Neuron (in vitro differentiated cells): ENCODE data around the gene SDK1.
"Not testable (repeated sequence)": the region's sequence is repeated elsewhere in the genome, so short reads cannot be mapped to it uniquely, and the experiment has no call there.

ENCODE experiments used
- H2AFZ ChIP-seq: one replicate; pipeline ENCODE4 v1.6.1; 2013; ENCODE audit warnings: low read depth, mild to moderate bottlenecking, inconsistent platforms, low read length, moderate library complexity
- H3K27me3 ChIP-seq: one replicate; pipeline ENCODE4 v1.6.1; 2013; ENCODE audit warnings: low read length; ENCODE audit not compliant: insufficient read depth
- H3K36me3 ChIP-seq: one replicate; pipeline ENCODE4 v1.6.1; 2013; ENCODE audit warnings: low read length; ENCODE audit not compliant: insufficient read depth
- H3K4me1 ChIP-seq: one replicate; pipeline ENCODE4 v1.6.1; 2013; ENCODE audit warnings: low read length; ENCODE audit not compliant: insufficient read depth
- H3K4me3 ChIP-seq: 2 replicates; pipeline ENCODE4 v1.5.1; 2013; ENCODE audit warnings: mild to moderate bottlenecking, low read length, moderate library complexity
- H3K9me3 ChIP-seq: one replicate; pipeline ENCODE4 v1.6.1; 2013; ENCODE audit warnings: low read length

The SDK1 gene

DNA sequence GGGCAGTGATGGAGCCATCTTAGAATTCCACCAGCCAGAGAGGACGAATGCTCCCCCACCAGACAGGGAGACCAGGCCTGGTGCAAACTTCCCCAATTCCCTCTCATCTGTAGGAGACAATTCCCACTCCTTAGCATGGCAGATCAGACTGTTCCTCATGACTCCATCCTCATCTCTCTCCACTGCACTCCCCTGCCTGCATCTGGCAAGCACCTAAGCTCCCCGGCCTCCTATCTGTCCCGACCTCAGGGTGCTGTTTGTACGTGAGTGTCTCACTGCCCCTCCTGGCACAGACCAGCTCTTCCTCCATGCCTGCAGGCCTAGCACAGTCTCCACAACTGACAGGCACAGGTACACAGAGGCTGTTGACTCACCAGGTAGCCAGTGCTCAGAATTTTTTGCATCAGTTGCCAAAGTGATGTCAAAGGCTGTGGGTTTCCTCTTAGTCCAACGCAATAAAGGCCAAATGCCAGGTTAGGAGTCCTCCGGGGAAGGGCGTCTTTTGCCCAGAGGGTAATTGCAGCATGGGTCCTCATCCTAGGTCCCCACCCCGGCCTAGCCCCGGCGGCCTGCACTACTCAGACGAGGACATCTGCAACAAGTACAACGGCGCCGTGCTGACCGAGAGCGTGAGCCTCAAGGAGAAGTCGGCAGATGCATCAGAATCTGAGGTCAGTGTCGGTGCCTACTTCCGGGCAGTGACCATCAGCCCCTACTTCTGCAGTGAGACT lies 944.2 kb downstream of the SDK1 start:
- Histone ChIP-seq H3K27me3 (no peaks in the 10 kb centered on the region), H2AFZ (no peak overlapping the region), H3K4me3 (no peak overlapping the region), H3K36me3 (peaks cover 19% of the 10 kb centered on the region), H3K4me1 (no peaks in the 10 kb centered on the region), H3K9me3 (peaks cover 7% of the 10 kb centered on the region)

DNA sequence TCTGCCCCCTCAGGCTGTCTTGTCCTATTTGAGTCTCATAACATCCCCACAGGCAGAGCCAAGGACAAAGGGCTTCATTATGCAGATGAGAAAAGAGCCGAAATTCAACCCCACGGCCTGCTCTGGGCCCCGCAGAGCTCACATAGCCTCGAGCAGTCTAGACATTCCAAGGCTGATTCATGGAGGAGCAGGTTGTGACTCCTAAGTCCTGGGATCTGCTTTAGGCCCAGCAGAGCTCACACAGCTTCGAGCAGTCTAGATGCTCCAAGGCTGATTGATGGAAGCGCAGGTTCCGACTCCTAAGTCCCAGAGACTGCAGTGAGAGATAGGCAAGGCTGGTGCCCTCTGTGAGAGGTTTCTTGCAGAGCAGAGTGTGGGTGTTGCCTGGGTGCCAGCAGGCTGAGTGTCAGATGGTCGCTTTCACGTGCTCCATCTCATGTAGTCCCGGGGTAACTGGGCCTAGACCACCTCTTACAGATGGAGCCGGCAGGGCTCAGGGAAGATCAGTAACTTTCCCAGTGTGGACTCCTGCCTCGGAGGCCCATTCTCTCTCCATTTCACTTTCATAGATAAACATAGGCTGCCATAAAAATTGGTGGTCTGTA lies 944.9 kb downstream of the SDK1 start:
- H3K9me3 ChIP-seq = peaks cover 7% of the 10 kb centered on the region
- peaks cover 19% of the 10 kb centered on the region for H3K36me3 ChIP-seq
- H2AFZ ChIP-seq = no peak overlapping the region
- H3K4me3 ChIP-seq = no peak overlapping the region
- H3K4me1 ChIP-seq = no peaks in the 10 kb centered on the region
- no peaks in the 10 kb centered on the region for H3K27me3 ChIP-seq

DNA sequence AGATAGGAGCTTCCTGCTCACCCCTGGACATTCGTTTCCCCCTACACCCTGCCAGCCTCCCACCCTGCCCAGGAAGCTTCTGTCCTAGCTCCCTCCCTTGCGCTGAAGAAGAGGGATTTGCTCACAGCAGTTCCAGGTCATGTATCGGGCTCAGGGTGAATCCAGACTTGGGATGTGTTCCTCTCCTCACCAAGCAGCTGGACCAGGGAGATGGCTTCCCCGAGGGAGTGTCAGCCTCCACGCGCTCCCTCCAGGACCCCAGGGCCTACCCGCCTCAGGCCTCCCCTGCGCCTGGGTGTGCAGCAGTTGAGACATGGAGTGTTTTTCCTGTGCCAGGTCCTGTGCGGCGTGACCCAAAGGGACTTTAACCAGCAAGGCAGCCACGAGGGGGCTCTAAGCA lies 945.5 kb downstream of the SDK1 start:
- Histone ChIP-seq H3K27me3 (no peaks in the 10 kb centered on the region), H3K36me3 (peaks cover 18% of the 10 kb centered on the region), H2AFZ (no peak overlapping the region), H3K4me3 (no peak overlapping the region), H3K9me3 (peaks cover 7% of the 10 kb centered on the region), H3K4me1 (no peaks in the 10 kb centered on the region)

DNA sequence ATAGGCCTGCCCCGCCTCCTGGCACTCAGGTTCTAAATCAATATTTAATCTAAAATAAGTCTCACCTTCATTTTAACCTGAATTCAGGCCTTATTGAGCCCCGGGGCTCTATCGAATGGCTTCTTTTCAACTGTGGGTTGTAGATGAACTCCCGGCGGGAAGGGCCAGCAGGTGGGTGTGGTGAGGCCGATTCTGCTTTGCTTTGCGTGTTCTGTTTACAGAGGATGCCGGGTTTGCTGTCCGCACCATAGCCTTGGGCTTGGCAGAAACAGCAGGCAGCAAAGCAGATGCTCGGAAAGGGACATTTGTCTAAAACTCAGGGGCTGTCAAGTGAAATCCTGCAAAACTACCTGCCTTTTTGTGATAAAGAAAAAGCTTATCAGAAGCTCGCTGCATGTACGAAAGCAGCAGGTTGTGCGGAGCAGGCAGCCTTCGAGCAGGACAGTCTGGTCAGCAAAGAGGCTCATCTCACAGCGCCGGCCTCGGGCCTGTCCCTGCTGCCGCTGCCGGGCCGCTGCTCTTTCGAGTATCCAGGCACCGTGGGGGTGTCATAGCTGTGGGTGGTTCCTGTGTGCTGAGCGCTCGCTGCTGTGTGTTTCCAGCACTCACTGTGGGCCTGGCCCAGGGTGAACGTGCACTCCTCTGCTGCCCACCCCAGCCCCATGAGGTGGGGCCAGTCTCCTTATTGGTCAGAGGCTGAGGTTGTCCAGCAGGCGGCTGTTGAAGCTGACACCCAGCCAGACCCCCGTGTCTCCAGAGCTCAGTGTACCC lies 946.2 kb downstream of the SDK1 start:
- peaks cover 11% of the 10 kb centered on the region for H3K36me3 ChIP-seq
- H3K4me3 ChIP-seq = no peak overlapping the region
- H3K27me3 ChIP-seq = no peaks in the 10 kb centered on the region
- peaks cover 7% of the 10 kb centered on the region for H3K9me3 ChIP-seq
- H3K4me1 ChIP-seq = no peaks in the 10 kb centered on the region
- H2AFZ ChIP-seq = no peak overlapping the region

DNA sequence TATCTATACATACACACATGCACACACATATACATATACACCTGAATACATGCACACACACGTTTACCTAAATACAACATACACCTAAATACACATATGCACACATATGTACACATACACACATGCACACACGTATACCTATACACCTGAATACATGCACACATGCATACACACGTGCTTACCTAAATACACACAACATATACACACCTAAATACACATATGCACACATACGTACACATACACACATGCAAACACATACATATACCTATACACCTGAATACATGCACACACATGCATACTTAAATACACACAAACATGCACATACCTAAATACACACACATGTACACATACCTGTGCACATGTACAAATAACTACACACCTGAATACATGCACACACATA lies 947.2 kb downstream of the SDK1 start:
- H3K4me1 ChIP-seq = no peaks in the 10 kb centered on the region
- no peak overlapping the region for H2AFZ ChIP-seq
- H3K4me3 ChIP-seq = no peak overlapping the region
- H3K36me3 ChIP-seq = peaks cover 11% of the 10 kb centered on the region
- no peaks in the 10 kb centered on the region for H3K27me3 ChIP-seq
- peaks cover 7% of the 10 kb centered on the region for H3K9me3 ChIP-seq

DNA sequence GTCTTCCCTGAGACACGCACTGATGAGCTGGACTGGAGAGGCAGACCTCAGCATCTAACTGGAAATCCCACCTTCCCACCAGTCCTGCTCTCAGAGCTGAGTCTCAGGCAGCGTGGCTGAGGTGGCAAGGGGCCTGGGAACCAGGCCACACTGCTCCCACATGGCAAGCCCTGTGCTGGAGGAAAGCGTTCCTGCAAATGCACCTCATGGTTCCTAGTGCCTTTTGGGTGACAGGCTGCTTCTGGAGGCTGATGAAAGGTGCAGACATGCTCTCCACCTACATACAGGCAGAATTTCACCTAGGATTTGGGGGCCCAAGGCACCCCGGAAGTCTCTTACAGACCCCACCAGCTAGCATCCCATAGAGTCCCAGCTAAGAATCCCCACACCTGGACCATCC lies 948.2 kb downstream of the SDK1 start:
- no peaks in the 10 kb centered on the region for H3K4me1 ChIP-seq
- no peak overlapping the region for H3K4me3 ChIP-seq
- peaks cover 7% of the 10 kb centered on the region for H3K36me3 ChIP-seq
- H2AFZ ChIP-seq = no peak overlapping the region
- H3K27me3 ChIP-seq = no peaks in the 10 kb centered on the region
- H3K9me3 ChIP-seq = peaks cover 5% of the 10 kb centered on the region

DNA sequence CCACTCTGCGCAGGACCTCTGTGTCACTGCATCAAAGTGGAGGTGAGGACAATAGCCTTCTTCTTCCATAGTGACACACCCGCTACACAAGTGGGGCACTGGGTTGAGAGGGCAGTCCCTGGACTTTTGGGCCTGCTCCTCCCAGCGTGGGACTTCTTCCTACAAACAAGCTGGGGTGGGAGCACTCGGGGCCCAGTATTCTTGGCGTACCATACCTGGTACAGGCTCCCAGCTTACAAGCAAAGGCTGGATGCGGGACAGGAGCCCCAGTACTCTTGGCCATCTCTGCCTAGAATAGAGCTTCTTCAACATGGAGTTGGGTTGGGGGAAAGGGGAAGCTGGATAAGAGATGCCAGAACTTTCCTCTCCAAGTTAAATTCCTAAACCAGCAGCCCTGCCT lies 954.3 kb downstream of the SDK1 start:
- H2AFZ ChIP-seq = no peak overlapping the region
- H3K9me3 ChIP-seq = peaks cover 5% of the 10 kb centered on the region
- no peak overlapping the region for H3K4me3 ChIP-seq
- no peaks in the 10 kb centered on the region for H3K36me3 ChIP-seq
- H3K27me3 ChIP-seq = no peaks in the 10 kb centered on the region
- H3K4me1 ChIP-seq = no peaks in the 10 kb centered on the region

DNA sequence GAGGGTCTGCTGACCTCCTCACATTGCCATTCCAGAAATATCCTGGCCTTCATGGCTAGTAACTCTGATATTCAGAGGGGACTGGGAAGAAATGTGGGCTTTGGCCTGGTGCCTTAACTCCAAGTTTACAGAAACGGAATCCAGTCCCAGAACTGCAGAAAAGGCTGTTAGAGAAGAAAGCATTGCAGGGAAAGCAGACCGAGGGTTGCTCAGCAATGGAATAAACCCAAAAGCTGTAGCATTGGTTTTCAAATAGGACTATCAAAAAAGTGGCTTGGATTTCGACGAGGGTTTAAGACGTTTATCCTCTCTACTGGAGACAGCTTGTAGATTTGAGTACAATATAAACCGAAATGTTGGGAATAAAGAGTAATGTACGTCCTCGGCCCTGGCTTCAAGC lies 955.2 kb downstream of the SDK1 start:
- no peak overlapping the region for H2AFZ ChIP-seq
- no peaks in the 10 kb centered on the region for H3K4me1 ChIP-seq
- no peaks in the 10 kb centered on the region for H3K36me3 ChIP-seq
- H3K27me3 ChIP-seq = no peaks in the 10 kb centered on the region
- no peak overlapping the region for H3K4me3 ChIP-seq
- peaks cover 5% of the 10 kb centered on the region for H3K9me3 ChIP-seq

DNA sequence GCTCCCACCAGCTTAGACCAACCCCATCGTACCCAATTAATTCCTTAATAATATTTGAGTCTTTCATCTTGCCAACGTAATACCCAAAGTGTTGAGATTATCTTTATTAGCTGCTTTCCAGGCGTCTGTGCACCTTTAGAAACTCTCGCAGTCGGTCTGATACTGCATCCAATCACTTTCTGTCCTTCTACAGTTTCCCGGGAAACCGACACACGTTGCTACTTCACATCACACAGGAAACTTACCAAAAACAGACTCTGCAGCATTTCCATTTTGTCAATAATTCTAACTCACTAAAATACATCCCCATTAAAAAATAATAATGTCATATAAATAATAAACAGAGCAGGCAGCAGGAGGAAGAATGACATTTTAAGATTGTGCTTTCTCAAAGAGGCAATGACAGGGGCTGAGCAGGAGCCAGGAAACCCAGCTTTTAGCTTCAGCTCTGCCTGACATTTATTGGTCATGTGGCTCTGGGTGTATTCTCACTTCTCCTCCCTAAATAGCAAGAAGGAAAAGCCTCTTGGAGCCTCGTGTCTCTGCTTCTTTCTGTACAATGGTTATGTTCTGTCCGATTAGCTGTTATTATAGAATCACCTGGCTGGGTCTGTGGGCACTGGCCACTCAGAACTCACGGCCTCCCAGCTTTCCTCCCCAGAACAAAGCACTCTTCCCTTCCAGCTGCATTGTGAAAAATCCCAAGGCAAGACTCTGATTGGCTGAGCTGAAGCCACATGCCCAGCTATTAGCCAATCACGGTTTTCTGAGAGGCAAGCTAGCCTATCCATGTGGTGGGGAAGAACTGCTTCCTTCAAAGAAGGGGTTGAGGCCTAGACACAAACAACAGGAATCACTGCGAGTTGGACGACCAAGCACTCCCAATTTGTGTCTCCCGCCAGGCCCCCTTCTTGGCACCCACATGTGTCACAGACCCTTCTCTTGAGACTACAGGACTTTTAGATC lies 956.4 kb downstream of the SDK1 start:
- no peaks in the 10 kb centered on the region for H3K36me3 ChIP-seq

DNA sequence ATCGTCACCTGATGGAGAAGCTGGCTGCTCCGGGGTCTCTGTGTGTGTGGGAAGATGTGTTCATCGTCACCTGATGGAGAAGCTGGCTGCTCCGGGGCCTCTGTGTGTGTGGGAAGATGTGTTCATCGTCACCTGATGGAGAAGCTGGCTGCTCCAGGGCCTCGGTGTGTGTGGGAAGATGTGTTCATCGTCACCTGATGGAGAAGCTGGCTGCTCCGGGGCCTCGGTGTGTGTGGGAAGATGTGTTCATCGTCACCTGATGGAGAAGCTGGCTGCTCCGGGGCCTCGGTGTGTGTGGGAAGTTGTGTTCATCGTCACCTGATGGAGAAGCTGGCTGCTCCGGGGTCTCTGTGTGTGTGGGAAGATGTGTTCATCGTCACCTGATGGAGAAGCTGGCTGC lies 959.1 kb downstream of the SDK1 start:
- not testable (repeated sequence) for H3K9me3 ChIP-seq, H3K36me3 ChIP-seq, H3K4me1 ChIP-seq, H3K27me3 ChIP-seq, H3K4me3 ChIP-seq, H2AFZ ChIP-seq

More for the DNA sequence above, 956.4 kb downstream of the SDK1 start:
- H3K4me1 ChIP-seq = no peaks in the 10 kb centered on the region
- H3K4me3 ChIP-seq = no peak overlapping the region
- no peak overlapping the region for H2AFZ ChIP-seq
- H3K9me3 ChIP-seq = peaks cover 5% of the 10 kb centered on the region
- no peaks in the 10 kb centered on the region for H3K27me3 ChIP-seq

DNA sequence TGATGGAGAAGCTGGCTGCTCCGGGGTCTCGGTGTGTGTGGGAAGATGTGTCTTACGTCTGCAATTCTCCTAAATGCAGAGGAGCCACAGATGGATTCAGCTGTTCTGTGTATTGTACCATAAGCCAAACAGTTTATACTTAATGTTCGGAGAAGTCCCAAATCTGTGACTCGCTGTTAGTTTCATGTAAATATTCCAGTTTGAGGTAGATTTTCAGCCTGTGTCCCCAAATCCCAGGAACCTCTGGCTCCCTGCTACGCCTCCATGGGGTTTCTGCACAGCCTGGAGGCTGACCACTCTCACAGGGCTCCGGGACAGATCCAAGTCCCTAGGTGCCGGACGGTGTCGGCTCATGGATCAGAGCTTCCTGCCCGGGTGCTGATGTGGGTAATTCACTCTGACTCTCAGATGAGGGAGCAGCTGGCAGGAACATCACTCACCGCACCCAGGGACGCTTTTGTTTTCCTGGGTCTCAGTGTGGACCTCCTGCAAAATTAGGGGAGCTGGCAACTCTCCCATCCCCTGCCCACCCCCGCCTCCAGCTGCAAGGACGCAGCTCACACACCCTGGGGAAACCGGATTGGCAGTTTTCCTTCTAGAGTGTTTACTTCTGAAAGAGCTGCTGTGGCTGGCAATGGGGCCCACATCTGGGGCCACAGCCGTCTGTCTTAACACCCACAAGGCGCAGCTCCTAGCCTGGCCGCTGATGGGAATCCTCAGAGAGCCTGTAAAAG lies 960.0 kb downstream of the SDK1 start:
- Histone ChIP-seq H3K9me3 (peaks cover 3% of the 10 kb centered on the region), H3K4me1 (no peaks in the 10 kb centered on the region), H2AFZ (no peak overlapping the region), H3K4me3 (no peak overlapping the region), H3K27me3 (no peaks in the 10 kb centered on the region), H3K36me3 (no peaks in the 10 kb centered on the region)

DNA sequence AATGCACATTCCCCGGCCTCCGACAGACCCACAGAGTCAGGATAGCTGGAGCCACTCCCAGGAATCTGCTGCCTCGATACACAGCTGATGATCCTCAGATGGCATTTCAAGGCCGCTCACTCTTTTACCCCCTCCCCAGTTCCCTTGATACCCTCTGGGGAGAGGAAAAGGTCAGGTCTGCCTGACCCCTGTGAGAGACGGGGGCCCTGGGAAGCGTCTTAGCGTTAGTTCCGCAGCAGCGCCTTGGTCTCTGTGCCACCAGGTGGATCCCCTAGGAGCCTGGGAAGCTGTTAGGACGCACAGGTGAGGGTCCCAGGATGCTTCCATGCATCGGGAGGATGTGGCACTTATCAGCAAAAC lies 960.5 kb downstream of the SDK1 start:
- peaks cover 3% of the 10 kb centered on the region for H3K9me3 ChIP-seq
- H3K4me1 ChIP-seq = no peaks in the 10 kb centered on the region
- no peaks in the 10 kb centered on the region for H3K27me3 ChIP-seq
- H3K36me3 ChIP-seq = no peaks in the 10 kb centered on the region
- no peak overlapping the region for H3K4me3 ChIP-seq
- H2AFZ ChIP-seq = no peak overlapping the region
